ENCODE measurements around the gene CDC20. TPM values are rescaled to one million over a fixed set of nuclear protein-coding genes. Genes with fewer than 3 reads are reported as not detected.

The CDC20 gene
- total RNA-seq, 1 donor from 2014 or later: 4.9 TPM

Small RNAs within 50 kb of the gene (microRNA-seq; reads per million reads assigned to microRNA genes)
- gene MIR6734 (ENCODE audit: borderline number of aligned reads): 2.9 reads per million

Other genes starting within 250 kb of the CDC20 start
- 55.8 TPM for gene EBNA1BP2, start 186.7 kb upstream of the CDC20 start, total RNA-seq
- gene CFAP57, start 186.7 kb upstream of the CDC20 start, total RNA-seq: 0.19 TPM
- not detected for gene TMEM125, start 89.0 kb upstream of the CDC20 start, total RNA-seq
- gene C1orf210, start 73.4 kb upstream of the CDC20 start, total RNA-seq: not detected
- 42.6 TPM for gene TIE1, start 58.0 kb upstream of the CDC20 start, total RNA-seq
- 0.39 TPM for gene MPL, start 21.2 kb upstream of the CDC20 start, total RNA-seq
- gene ELOVL1, start 9.0 kb downstream of the CDC20 start, total RNA-seq: 149 TPM
- gene MED8, start 30.8 kb downstream of the CDC20 start, total RNA-seq: 55.2 TPM
- gene SZT2, start 30.9 kb downstream of the CDC20 start, total RNA-seq: 65.3 TPM
- gene HYI, start 95.0 kb downstream of the CDC20 start, total RNA-seq: 36.9 TPM
- gene PTPRF, start 171.9 kb downstream of the CDC20 start, total RNA-seq: 270 TPM

Measured in mesenteric fat pad (tissue), 1 donor.